Measurements from ENCODE around the gene MAP1S.
A peak's percentile ranks its signal among the peaks of the same experiment; 100 is the strongest.

Gene MAP1S

DNA sequence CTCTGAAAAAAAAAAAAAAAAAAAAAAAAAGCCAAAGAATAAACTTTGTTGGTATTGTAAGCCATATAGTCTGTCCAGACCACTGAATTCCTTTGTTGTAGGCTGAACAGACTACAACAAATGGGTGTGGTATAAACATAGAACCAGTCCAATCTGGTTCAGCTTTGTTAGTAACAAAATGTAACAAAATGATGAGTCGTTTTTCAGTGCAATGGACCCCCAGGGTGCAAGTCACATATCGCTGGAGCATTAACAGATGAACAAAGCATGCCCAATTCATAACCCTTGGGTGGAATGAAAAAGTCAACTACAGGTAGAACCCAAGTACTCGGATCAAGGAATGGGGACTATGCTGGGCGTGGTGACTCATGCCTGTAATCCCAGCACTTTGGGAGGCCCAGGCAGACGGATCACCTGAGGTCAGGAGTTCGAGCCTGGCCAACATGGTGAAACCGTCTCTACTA, 18.4 kb downstream of the MAP1S start:
- DNase-seq = no peak

DNA sequence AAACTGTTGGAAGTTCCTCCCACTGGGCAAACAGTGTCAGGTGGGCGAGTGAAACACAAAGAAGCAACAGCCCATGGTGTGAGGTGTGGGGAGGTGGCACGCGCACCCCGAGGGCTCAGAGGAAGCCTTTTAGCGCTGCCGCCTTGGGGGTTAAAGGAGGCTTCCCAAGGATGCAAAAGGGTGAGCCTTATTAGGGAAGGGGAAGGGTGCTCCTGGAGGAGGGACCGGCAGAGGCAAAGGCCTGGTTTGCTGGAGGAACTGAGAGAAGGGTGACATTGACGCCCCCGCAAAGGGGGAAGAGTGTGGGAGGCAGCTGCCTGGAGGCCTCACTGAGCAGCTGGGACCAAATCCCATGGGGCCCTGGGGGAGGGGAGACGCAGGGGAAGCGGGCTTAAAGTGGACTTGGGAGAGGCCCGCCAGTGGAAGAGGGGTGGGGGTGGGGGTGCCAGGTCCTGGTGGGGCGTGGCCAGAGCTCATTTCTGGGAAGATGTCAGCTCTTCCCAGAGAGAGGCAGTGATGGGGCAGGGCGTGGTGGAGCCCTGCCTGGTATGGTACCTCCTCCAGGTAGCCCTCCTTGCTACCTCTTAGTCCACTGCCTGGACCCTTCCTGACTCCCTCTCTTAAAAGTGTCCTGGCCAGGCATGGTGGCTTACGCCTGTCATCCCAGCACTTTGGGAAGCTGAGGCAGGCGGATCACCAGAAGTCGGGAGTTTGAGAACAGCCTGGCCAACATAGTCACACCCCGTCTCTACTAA, 20.0 kb downstream of the MAP1S start:
- DNase-seq = no peak

DNA sequence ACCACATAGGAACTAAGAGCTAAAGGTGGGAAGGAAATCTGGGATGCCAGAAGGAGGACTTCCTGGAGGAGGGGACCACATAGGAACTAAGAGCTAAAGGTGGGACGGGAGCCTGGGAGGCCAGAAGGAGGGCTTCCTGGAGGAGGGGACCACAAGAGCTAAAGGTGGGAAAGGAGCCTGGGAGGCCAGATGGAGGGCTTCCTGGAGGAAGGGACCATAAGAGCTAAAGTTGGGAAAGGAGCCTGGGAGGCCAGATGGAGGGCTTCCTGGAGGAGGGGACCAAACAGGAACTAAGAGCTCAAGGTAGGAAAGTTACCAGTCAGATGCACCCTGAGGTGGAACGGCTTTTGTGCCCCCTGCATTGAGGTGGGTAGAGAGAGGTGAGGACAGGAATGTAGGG, 22.2 kb downstream of the MAP1S start:
- DNase-seq = no peak

GRCh38 chr19:17743874-17744580, 24.7 kb downstream of the MAP1S start:
- DNase-seq = peak; percentile 40

DNA sequence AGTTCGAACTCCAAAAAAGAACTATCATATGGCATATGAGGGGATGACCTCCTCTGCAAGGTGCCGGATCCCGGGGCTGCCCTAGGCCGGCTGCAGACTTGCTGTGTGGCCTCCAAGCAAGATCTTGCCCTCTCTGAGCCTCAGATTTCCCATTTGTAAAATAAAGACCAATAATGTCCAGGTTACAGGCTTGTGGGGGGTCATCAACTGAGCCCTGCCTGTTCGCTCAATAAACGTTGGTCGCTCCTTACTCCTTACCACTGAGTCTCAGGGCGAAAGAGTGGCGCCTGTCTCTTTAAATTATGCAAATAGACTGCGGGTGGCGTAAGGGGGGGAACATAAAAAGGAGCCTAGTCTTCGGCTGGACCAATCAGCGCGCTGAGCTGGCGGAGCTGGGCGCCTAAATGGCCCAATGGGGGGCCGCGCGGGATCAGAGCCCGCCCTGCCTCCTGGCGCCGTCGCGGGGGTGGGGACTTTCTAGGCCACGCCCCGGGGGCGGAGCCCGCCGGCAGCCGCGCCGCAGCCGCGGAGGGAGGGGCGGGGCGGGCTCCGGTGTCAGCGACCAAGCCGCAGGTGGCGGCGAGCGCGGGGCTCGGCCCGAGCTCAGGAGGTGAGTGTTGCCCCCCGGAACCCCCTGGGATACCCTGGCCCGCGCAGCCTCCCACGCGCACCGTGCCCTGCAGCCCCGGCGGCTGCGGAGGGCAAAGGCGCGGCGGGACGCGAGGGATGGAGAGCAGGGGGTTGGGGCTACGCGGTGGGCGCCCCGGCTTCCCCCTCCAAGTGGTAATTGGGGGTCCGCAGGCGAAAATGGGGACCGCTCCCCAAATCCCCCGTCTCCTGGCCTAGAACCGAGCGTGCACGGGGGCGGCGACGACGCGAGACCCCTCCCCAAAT, 28.2 kb downstream of the MAP1S start:
- peak; percentile 96 for DNase-seq

DNA sequence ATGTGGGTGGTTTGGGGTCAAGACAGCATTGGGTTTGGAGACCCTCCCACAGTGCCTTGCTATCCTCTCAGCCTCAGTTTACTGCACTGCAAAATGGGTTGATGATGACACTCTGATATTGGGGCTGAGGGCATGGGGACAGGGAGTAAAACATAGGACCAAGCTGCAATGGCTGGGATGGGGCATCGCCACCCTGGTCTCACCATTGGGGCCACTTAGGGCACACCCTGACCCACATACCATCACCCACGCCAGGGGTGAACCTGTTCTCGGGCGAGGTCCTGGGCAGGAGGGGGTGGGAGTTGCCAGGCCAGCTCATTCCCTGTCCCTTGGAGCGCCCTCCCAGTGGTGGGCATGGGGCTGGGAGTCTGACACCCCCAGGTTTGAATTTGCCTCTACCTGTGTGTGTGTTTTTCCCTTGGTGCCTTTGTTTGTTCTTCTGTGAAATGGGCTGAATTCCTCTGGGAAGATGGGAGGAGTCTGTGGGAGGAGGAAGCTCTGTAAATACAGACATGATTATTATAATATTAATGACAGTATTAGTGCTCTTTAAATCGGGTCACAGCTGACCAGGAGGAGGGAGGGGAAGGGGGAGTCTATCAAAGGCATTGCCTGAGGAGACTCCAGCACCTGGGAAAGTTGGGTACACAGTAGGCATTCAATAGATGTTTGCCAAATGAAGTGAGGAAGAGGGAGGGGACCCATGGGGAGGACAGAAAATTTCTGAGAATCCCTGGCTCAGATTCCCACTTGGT, 29.8 kb downstream of the MAP1S start:
- DNase-seq = no peak

GRCh38 chr19:17749912-17750317, 30.6 kb downstream of the MAP1S start:
- DNase-seq = no peak

DNA sequence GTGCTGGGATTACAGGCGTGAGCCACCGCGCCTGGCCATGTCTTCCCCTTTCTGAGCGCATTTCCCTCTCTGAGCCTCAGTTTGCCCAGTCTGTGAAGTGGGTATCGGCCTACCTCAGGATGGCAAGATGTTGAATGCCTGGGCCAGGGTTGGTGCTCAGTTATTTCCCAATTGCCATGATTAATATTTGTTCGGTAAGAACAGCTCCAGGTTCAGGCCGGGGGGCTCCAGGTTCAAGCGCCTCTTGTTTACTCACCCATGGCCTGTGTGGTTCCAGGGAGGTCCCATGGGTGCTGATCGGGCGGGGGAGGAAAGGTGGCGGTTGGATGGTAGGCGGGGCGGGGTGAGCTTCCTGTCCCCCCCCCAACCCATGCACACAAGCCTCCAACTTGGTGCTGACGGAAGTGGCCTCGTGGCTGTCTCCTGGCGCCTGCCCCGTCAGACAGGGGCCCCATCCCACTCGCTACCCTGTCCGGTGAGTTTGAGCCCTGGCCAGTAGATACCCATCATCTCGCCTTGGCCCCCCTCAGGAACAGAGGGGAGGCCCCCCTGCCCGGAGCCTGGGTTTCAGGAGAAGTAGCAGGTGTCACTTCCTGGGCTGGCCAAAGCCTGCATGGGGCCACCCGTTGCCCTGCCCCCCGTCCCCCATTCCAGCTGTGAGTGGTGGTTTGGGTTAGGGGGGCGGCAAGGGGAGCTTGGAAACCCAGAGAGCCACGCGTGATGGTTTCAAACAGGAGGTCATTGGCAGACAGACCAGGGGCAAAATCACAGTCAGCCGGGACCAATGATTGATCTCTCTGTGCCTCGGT, 32.0 kb downstream of the MAP1S start, which contains the start of gene FCHO1:
Gene FCHO1 (plus strand): TSS at position 375 of the 809 bp plus-strand sequence. CDS start 3,688 bp downstream, outside the sequence.
- peak; percentile 89 for DNase-seq

DNA sequence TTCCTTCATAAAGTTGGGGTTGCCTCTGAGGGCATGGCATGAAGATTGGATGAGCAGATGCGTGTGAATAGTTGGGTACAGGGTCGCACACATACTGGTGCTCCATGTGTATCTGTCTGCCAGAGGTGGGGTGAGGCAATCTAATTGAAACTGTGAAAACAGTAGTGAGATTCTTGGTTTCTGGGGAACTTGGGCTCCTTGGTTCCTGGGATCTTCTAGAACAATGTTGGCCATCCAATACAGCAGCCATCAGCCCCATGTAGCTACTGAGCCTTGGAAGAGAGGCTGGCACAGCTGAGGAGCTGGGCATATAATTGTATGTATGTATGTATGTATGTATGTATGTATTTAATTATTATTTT, 32.6 kb downstream of the MAP1S start:
- DNase-seq = no peak

DNA sequence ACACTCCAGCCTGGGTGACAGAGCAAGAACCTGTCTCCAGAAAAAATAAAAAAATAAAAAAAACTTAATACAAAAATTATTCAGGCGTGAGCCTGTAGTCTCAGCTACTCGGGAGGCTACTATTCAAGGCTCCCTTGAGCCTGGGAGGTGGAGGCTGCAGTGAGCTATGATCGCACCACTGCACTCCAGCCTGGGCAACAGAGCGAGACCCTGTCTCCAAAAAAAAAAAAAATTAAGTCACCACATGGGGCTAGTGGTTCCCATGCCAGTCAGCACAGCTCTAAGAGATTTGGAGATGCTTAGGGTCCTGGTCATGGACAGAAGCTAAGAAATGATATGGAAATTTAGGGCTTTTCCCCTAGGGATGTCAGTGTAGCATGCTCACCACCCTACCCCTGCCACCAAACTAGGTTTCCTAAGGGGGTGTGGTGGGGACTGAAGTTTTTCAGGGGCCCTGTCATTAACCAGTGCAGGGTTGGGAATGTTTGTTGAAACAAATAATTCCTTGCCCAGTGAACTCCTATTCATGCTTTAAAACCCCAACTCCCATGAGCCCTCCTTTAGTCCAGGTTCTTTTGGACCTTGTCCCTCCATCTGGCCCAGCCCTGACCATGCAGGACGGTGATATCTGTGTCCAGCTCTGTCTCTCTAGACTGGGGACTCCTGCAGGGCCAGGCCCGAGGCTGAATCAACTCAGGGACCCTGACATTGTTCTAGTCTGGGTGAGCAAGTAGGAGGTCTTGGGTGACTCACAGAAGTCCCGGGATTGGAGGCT, 33.8 kb downstream of the MAP1S start:
- DNase-seq = no peak

DNA sequence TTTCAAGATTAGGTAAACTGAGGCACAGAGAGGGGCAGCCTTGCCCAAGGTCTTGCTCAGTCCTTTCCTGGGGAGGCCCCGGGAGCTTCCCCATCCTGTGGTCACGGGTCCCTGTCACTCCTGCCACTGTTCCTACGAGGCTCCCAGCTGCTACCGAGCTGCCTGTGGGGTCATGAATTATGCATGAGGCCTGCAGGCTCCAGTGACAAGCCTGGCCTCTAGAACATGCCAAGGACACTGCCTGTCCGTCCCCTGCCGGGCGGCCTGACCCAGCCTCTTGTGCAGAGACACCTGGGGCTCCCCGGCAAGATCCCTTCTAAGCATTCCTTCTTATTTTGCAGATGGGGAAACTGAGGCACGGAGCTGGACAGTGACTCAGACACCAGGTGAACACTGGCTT, 34.7 kb downstream of the MAP1S start:
- no peak for DNase-seq

DNA sequence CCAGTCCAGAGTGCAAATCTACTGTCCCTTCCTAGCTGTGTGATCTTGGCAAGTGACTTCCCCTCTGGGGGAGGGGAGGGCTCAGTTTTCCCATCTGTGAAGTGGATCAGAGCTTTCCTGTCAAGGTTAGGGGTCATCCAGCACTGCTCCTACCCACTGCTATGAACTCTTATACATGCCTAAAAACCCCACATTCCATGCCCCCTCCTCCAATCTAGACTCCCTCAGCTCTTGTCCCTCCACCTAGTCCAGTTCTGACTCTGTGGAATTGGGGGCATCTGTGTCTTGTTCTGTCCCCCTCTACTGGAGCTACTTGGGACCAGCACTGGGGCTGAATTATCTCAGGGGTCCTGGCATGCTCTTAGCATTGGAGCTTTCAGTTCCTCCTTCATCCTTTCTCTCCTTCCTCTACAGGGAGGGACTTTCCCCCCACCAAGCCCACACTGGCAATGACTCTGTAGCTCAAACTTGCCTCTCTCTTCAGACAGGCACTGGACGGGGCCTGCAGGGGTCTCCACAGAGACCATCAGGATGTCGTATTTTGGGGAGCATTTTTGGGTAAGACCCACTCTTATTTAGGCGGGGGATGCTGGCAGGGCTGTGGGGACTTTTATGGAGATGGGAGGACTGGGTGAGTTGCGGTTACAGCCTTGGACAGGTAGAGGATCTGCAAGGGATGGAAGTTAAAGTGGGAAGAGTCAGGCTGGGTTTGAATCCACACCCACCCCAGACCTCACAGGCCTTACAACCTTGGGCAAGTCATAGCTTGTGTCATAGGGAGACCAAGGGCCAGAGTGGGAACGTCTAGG, 35.6 kb downstream of the MAP1S start:
- DNase-seq = no peak

GRCh38 chr19:17755443-17755890, 36.2 kb downstream of the MAP1S start:
- DNase-seq = no peak

- peak; percentile 53 for DNase-seq
Observed at GRCh38 chr19:17755977-17756670, 36.8 kb downstream of the MAP1S start.

DNA sequence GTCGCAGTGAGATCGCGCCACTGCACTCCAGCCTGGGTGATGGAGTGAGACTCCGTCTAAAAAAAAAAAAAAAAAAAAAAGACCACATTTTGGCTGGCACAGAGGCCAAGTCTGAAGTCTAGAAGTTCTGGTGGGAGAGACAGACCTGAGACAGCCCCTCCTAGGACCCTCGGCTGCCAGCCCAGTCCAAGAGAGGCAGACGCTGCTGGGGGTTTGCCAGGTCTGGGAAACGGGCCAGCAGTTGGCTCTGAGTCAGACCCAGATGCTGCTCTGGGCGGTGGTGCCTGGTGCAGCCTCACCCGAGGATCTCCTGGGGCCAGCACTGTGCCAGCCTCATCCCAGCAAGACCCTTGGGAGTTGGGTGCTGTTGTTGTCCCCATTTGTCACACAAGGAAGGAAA, 37.8 kb downstream of the MAP1S start:
- DNase-seq = no peak

GRCh38 chr19:17758515-17758914, 39.2 kb downstream of the MAP1S start:
- DNase-seq = no peak

DNA sequence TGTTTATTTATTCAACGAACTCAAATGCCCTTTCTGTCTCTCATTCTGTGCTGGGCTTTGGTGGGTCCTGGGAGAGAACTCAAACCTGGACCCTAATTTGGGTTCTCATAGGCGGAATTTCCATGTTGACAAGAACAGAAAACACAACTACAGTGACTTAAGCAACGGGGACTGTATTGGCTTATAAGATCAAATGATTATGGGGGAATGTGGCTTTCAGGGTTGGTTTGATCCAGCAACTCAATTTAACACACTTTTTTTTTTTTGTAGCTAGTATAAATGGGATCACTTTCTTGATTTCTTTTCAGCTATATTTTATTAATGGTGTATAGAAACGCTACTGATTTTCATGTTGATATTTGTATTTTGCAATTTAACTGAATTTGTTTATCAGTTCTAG, 41.9 kb downstream of the MAP1S start:
- no peak for DNase-seq

GRCh38 chr19:17762505-17763229, 43.4 kb downstream of the MAP1S start:
- peak; percentile 17 for DNase-seq

Data from CD4-positive, alpha-beta T cell treated with Interleukin-17A for 1 hour (primary cell).